Transverse colon (tissue), 4 donors: ENCODE measurements around the gene CALHM1. TPM values are rescaled to one million over a fixed set of nuclear protein-coding genes. Genes with fewer than 3 reads are reported as not detected.

Experiments used
- DNase-seq: peaks from one replicate; pipeline ENCODE4 v3.0.0-alpha.2; 2019
- H3K27ac ChIP-seq, 4 donors: fragments of 200-600 bp; sonication (generic); 2 replicates each; pipeline ENCODE4 v1.5.1; 2016 to 2018; ENCODE audit warnings: inconsistent platforms in 4 of 4
- H3K27me3 ChIP-seq: fragments of 200-600 bp; sonication (generic); 2 replicates; pipeline ENCODE4 v1.5.1; 2017; ENCODE audit warnings: inconsistent platforms
- H3K36me3 ChIP-seq, 4 donors: fragments of 200-600 bp; sonication (generic); 2 replicates each; pipeline ENCODE4 v1.5.1; 2017 to 2019; ENCODE audit warnings: inconsistent platforms in 4 of 4
- H3K4me1 ChIP-seq, 4 donors: fragments of 200-600 bp; sonication (generic); 2 replicates each; pipeline ENCODE4 v1.5.1; 2017 to 2020; ENCODE audit warnings: inconsistent platforms in 4 of 4
- H3K4me3 ChIP-seq, 4 donors: fragments of 200-600 bp; sonication (generic); 1 replicate in 1 of 4; 2 replicates in 3 of 4; pipeline versions ENCODE4 v1.5.1 to v1.6.1; 2017 to 2019; ENCODE audit warnings: inconsistent platforms in 4 of 4
- H3K9me3 ChIP-seq, 2 donors: fragments of 200-600 bp; sonication (generic); 2 replicates each; pipeline ENCODE4 v1.5.1; 2017 to 2019; ENCODE audit warnings: inconsistent platforms in 2 of 2
- CTCF ChIP-seq, 5 experiments: fragments of 200-600 bp in 3 of 5; fragments of 450-650 bp in 2 of 5; sonication (generic) in 3 of 5; IDR thresholded peaks; 1 replicate in 2 of 5; 2 replicates in 3 of 5; pipeline ENCODE4 v1.5.1; 2016 to 2017; ENCODE audit warnings: antibody characterized with exemption in 5 of 5, inconsistent platforms in 3 of 5, mild to moderate bottlenecking in 2 of 5, moderate library complexity in 1 of 5
- EP300 ChIP-seq: sonication (generic); formaldehyde crosslinking; IDR thresholded peaks from one replicate; pipeline ENCODE4 v1.6.1; 2017; ENCODE audit warnings: antibody characterized with exemption, low read depth
- POLR2A ChIP-seq: fragments of 450-650 bp; IDR thresholded peaks from one replicate; pipeline ENCODE4 v1.6.1; 2016; ENCODE audit warnings: antibody characterized with exemption, mild to moderate bottlenecking, moderate library complexity
- POLR2AphosphoS5 ChIP-seq, 3 donors: sonication (generic); formaldehyde crosslinking; IDR thresholded peaks; one replicate each; pipeline ENCODE4 v1.6.1; 2016; ENCODE audit warnings: antibody characterized with exemption in 3 of 3
- WGBS, 2 donors: methylation state at CpG; one replicate each; pipeline ENCODE4 v1.1.5; 2018; ENCODE audit warnings: low coverage in 1 of 2; 5-methylcytosine and 5-hydroxymethylcytosine counted together
- in situ Hi-C, 4 donors: fragments of 200-750 bp; cut with MboI; loops; one replicate each; pipeline versions ENCODE4 v1.15.0 to v1.15.1; 2017; ENCODE audit warnings: low sequenced_read_pairs in 3 of 4, low pct_ligation_motif_present in 1 of 4, low pct_unique_long_range_greater_than_20kb in 1 of 4
- intact Hi-C: fragments of 100-400 bp; cut with DNase I; formaldehyde crosslinking; loops from one replicate; pipeline ENCODE4 v1.15.1; 2023; ENCODE audit warnings: low total_unique reads
- total RNA-seq, 4 donors: library from RNA; depleted of rRNA; stranded (reverse); fragments of >200 nt; gene quantifications; one replicate each; pipeline ENCODE4 v1.1.0, GENCODE V29; 2016

Gene CALHM1
- total RNA-seq, 4 donors from 2014 or later, result not detected

GRCh38 chr10:103475437-103475836, 16.7 kb upstream of the CALHM1 start:
- Histone ChIP-seq H3K9me3 (no peaks in the 10 kb centered on the region), H3K27ac (no peak overlapping the region), H3K27me3 (no peaks in the 10 kb centered on the region), H3K4me1 (peaks cover 0 to 15% (median 8%) of the 10 kb centered on the region in 4 donors), H3K36me3 (no peaks in the 10 kb centered on the region), H3K4me3 (no peak overlapping the region)
- TF ChIP-seq EP300 (no peak), CTCF (IDR thresholded peaks at IDR 0.05) (no peak)
- WGBS, 2 donors, result 79% methylated on average over 4 of the region's 4 CpGs; no CpG with 5 or more reads in 1 of the 2 donors
- DNase-seq, result no peak
- intact Hi-C loops (no loop called here), in situ Hi-C loops (no loop called here)

GRCh38 chr10:103474077-103474476, 15.4 kb upstream of the CALHM1 start:
- no peak for TF ChIP-seq POLR2AphosphoS5 (IDR thresholded peaks at IDR 0.05)
- no peak for TF ChIP-seq POLR2A
- TF ChIP-seq CTCF (IDR thresholded peaks at IDR 0.05), result no peak
- no peak for TF ChIP-seq EP300
- H3K36me3 ChIP-seq, result no peaks in the 10 kb centered on the region
- no peaks in the 10 kb centered on the region for H3K9me3 ChIP-seq
- intact Hi-C loops (no loop called here), in situ Hi-C loops (no loop called here)
- no peak overlapping the region for H3K4me3 ChIP-seq
- 87 to 88% methylated on average over 3 of the region's 3 CpGs for WGBS, 2 donors
- no peak overlapping the region for H3K27ac ChIP-seq
- DNase-seq, result no peak
- no peaks in the 10 kb centered on the region for H3K27me3 ChIP-seq
- H3K4me1 ChIP-seq, result peaks cover 0 to 12% (median 9%) of the 10 kb centered on the region in 4 donors

GRCh38 chr10:103473261-103473671, 14.6 kb upstream of the CALHM1 start:
- TF ChIP-seq POLR2A (no peak), POLR2AphosphoS5 (IDR thresholded peaks at IDR 0.05) (no peak), CTCF (IDR thresholded peaks at IDR 0.05) (no peak), EP300 (no peak)
- WGBS, 2 donors, result 90% methylated on average over 24 of the region's 32 CpGs; no CpG with 5 or more reads in 1 of the 2 donors

GRCh38 chr10:103472005-103472404, 13.3 kb upstream of the CALHM1 start:
- in situ Hi-C loops, result no loop called here
- H3K9me3 ChIP-seq, result no peaks in the 10 kb centered on the region
- no peak overlapping the region for H3K4me3 ChIP-seq
- TF ChIP-seq EP300 (no peak), POLR2AphosphoS5 (IDR thresholded peaks at IDR 0.05) (no peak), CTCF (IDR thresholded peaks at IDR 0.05) (no peak), POLR2A (no peak)
- intact Hi-C loops, result no loop called here
- peak overlapping the region; percentile 36 to 76 (median 63) for H3K27ac ChIP-seq
- WGBS, 2 donors, result 91% methylated on average over 2 of the region's 2 CpGs; no CpG with 5 or more reads in 1 of the 2 donors
- DNase-seq, result peak; percentile 28
- H3K27me3 ChIP-seq, result no peaks in the 10 kb centered on the region
- no peaks in the 10 kb centered on the region for H3K36me3 ChIP-seq
- H3K4me1 ChIP-seq, result peaks cover 0 to 11% (median 9%) of the 10 kb centered on the region in 4 donors

More at GRCh38 chr10:103473261-103473671, 14.6 kb upstream of the CALHM1 start:
- Histone ChIP-seq H3K36me3 (no peaks in the 10 kb centered on the region), H3K27ac (no peak overlapping the region), H3K27me3 (no peaks in the 10 kb centered on the region), H3K9me3 (no peaks in the 10 kb centered on the region), H3K4me3 (no peak overlapping the region), H3K4me1 (peaks cover 0 to 11% (median 9%) of the 10 kb centered on the region in 4 donors)
- in situ Hi-C loops, result no loop called here
- no peak for DNase-seq
- intact Hi-C loops, result no loop called here
